OCI-LY3 (cell line): Measurements from ENCODE around the gene CTNNB1.

Experiments
- CTCF ChIP-seq: fragments of 200-600, 300-600 bp; sonication (generic); IDR thresholded peaks from 2 replicates; pipeline ENCODE4 v1.5.1; 2014; ENCODE audit warnings: antibody characterized with exemption, low read length, low read depth
- EZH2phosphoT487 ChIP-seq: fragments of 200-600 bp; shearing (Covaris generic); IDR thresholded peaks from 2 replicates; pipeline ENCODE4 v1.6.1; 2018; ENCODE audit warnings: antibody characterized with exemption, mixed run types, low read depth

GRCh38 chr3:41209646-41210045, 10.3 kb downstream of the CTNNB1 start:
- no peak for TF ChIP-seq CTCF
- TF ChIP-seq EZH2phosphoT487: no peak
